Measurements from ENCODE around the gene CLSTN2.

Gene CLSTN2

DNA sequence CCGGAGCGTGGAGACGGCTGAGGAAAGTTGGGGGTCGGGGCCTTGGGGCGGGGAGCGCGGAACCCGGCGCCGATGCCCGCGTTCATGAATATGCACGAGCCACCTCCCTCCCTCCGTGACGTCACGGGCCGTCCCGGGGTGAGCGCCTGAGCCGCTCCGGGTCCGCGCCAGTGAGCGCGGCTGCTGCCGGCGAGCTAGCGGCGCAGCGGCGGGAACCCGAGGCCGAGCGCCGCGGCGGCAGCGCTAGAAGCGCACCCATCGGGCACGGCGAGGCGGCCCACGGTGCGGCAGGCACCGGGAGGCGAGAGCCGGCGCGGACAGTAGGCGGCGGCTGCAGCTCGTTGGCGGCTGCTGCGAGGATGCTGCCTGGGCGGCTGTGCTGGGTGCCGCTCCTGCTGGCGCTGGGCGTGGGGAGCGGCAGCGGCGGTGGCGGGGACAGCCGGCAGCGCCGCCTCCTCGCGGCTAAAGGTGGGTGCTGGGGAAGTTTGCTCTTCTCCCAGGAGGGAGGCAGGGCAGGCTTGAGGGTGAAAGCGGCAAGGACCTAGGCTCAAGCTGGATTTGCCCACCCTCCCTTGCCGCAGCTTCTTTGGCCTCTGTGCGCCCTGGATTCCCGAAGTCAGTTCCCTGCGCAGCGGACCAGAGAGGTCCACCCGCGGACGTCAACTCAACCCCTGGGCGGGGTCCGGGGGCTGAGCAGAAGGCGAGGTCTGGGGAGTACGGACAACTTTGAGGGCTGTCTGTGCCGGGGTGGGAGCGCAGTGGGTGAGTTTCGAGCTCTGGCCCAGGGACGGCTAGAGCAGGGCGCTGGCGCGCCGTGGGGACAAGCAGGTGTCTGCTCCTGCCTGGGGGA, at the start of gene CLSTN2:
Gene CLSTN2, plus strand, starts transcription at position 170 of the 850 bp plus-strand sequence.
- Histone ChIP-seq H3K4me3 (ENCODE audit: low read length) (peak within 1 kb of the TSS; percentile 42), H3K9me3 (ENCODE audit: control insufficient read depth, insufficient read depth, low read length) (no peaks in the 10 kb centered on the region), H3K36me3 (ENCODE audit: control insufficient read depth, insufficient read depth, low read length) (no peaks in the 10 kb centered on the region), H3K27ac (ENCODE audit: low read length) (no peak within 1 kb of the TSS), H3K27me3 (ENCODE audit: control insufficient read depth, insufficient read depth, low read length) (peaks cover 15% of the 10 kb centered on the region), H3K4me1 (ENCODE audit: control insufficient read depth, insufficient read depth, low read length) (peaks cover 1% of the 10 kb centered on the region; the same call in 1 of the 2 replicates)
- WGBS (ENCODE audit: insufficient coverage, insufficient read length) = no CpG with 5 or more reads among the region's 89 CpGs
- DNase-seq (ENCODE audit: low read depth, low spot score) = no peak

DNA sequence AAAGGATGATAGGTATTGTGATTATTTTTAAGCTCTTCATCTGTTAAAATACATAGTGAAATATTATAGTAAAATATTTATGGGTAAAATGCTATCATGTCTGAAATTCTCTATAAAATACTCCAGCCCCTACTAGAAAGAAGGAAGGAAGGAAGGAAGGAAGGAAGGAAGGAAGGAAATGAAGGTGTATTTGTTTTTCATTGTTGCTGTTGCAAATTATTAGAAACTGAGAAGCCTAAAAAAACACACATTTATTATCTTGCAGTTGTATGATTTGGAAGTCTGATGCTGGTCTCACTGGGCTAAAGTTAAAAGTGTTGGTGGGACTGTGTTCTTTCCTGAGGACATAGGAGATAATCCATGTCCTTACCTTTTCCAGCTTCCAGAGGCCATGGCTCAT, 47.6 kb upstream of the CLSTN2 start:
- no peaks in the 10 kb centered on the region for H3K27me3 ChIP-seq (ENCODE audit: control insufficient read depth, insufficient read depth, low read length)
- H3K4me3 ChIP-seq (ENCODE audit: low read length) = no peak overlapping the region
- no peaks in the 10 kb centered on the region for H3K4me1 ChIP-seq (ENCODE audit: control insufficient read depth, insufficient read depth, low read length)
- DNase-seq (ENCODE audit: low read depth, low spot score) = no peak
- H3K9me3 ChIP-seq (ENCODE audit: control insufficient read depth, insufficient read depth, low read length) = no peaks in the 10 kb centered on the region; the same call in 1 of the 2 replicates
- no peaks in the 10 kb centered on the region for H3K36me3 ChIP-seq (ENCODE audit: control insufficient read depth, insufficient read depth, low read length)
- no peak overlapping the region for H3K27ac ChIP-seq (ENCODE audit: low read length)

- no peak overlapping the region for H3K4me3 ChIP-seq (ENCODE audit: low read length)
- no peaks in the 10 kb centered on the region for H3K27me3 ChIP-seq (ENCODE audit: control insufficient read depth, insufficient read depth, low read length)
- H3K27ac ChIP-seq (ENCODE audit: low read length) = no peak overlapping the region
- no CpG with 5 or more reads among the region's 2 CpGs for WGBS (ENCODE audit: insufficient coverage, insufficient read length)
- no peaks in the 10 kb centered on the region for H3K36me3 ChIP-seq (ENCODE audit: control insufficient read depth, insufficient read depth, low read length)
- no peaks in the 10 kb centered on the region for H3K4me1 ChIP-seq (ENCODE audit: control insufficient read depth, insufficient read depth, low read length)
- no peaks in the 10 kb centered on the region; the same call in 1 of the 2 replicates for H3K9me3 ChIP-seq (ENCODE audit: control insufficient read depth, insufficient read depth, low read length)
- DNase-seq (ENCODE audit: low read depth, low spot score) = no peak
Measured at GRCh38 chr3:139888561-139889140, 46.3 kb upstream of the CLSTN2 start.

DNA sequence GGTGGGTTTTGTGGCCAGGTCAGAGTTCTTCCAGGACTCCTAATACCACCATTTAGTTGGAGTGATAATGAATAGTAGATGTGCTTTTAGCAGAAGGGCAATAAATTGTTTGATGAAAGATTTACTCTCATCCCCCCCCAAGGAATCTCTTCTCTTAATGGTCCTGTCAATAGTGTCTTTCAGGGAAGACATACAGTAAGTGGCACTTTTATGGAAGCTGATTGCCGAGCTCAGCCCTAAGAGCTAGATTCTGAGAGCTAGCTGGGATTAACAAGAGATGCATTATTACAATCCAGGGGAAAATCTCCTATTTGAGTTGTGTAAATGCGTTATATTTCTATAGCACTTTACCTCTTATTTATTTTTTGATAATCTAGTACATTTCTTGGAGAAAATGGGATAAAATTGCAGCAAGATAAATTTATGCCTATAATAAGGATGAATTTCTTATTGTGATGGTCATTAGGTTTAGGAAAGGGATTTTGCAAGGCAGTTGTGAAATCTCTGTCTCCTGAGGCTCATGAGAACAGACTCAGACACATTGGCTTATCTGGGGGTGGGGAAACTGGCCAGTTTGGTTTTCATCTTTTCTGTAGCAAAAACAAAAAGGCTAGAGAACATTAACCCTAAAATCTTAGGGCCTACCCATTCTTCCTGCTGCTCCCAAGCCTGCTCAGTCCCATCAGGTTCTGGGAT, 41.6 kb upstream of the CLSTN2 start:
- Histone ChIP-seq H3K4me1 (ENCODE audit: control insufficient read depth, insufficient read depth, low read length) (no peaks in the 10 kb centered on the region), H3K36me3 (ENCODE audit: control insufficient read depth, insufficient read depth, low read length) (no peaks in the 10 kb centered on the region), H3K27me3 (ENCODE audit: control insufficient read depth, insufficient read depth, low read length) (no peaks in the 10 kb centered on the region), H3K4me3 (ENCODE audit: low read length) (no peak overlapping the region), H3K9me3 (ENCODE audit: control insufficient read depth, insufficient read depth, low read length) (no peaks in the 10 kb centered on the region), H3K27ac (ENCODE audit: low read length) (no peak overlapping the region)
- no peak for DNase-seq (ENCODE audit: low read depth, low spot score)
- WGBS (ENCODE audit: insufficient coverage, insufficient read length) = no CpG with 5 or more reads among the region's 2 CpGs

DNA sequence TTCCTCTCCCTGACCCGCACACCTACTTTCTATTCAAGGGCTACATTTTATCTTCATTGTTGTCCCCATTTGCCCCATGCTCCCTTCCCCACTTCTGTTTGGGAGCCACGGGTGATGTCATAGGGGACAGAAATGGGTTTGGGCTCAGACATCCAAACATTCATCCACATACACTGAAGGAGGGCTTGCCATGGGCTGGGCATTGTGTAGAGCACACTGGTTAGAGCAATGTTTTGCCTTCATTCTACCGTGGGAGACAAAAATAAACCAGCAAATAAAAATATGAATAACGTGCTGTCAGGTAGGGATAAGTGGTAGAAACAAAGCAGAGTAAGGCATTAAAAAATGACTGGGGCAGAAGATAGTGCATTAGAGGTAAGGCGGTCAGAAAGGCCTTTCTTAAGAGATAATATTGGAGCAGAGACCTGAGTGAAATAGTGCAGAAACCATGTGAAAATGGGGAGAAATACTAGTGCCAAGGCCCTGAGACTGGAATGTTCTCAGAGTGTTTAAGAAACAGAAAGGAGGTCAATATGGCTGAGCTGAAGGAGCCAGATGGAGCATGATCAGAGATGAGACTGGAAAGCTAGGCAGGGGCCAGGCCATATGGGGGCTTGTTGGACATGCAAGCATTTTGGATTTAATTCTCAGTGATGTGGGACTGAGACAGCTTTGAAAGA, 40.9 kb upstream of the CLSTN2 start:
- DNase-seq (ENCODE audit: low read depth, low spot score) = no peak
- Histone ChIP-seq H3K4me3 (ENCODE audit: low read length) (no peak overlapping the region), H3K36me3 (ENCODE audit: control insufficient read depth, insufficient read depth, low read length) (no peaks in the 10 kb centered on the region), H3K9me3 (ENCODE audit: control insufficient read depth, insufficient read depth, low read length) (no peaks in the 10 kb centered on the region), H3K4me1 (ENCODE audit: control insufficient read depth, insufficient read depth, low read length) (no peaks in the 10 kb centered on the region), H3K27me3 (ENCODE audit: control insufficient read depth, insufficient read depth, low read length) (no peaks in the 10 kb centered on the region), H3K27ac (ENCODE audit: low read length) (no peak overlapping the region)
- WGBS (ENCODE audit: insufficient coverage, insufficient read length) = no CpG with 5 or more reads among the region's 5 CpGs

GRCh38 chr3:139894643-139894989, 40.4 kb upstream of the CLSTN2 start:
- DNase-seq (ENCODE audit: low read depth, low spot score) = no peak
- H3K27ac ChIP-seq (ENCODE audit: low read length) = no peak overlapping the region
- H3K36me3 ChIP-seq (ENCODE audit: control insufficient read depth, insufficient read depth, low read length) = no peaks in the 10 kb centered on the region
- no CpG with 5 or more reads among the region's 1 CpG for WGBS (ENCODE audit: insufficient coverage, insufficient read length)
- H3K4me3 ChIP-seq (ENCODE audit: low read length) = no peak overlapping the region
- no peaks in the 10 kb centered on the region for H3K27me3 ChIP-seq (ENCODE audit: control insufficient read depth, insufficient read depth, low read length)
- H3K9me3 ChIP-seq (ENCODE audit: control insufficient read depth, insufficient read depth, low read length) = no peaks in the 10 kb centered on the region
- no peaks in the 10 kb centered on the region for H3K4me1 ChIP-seq (ENCODE audit: control insufficient read depth, insufficient read depth, low read length)

- Histone ChIP-seq H3K36me3 (ENCODE audit: control insufficient read depth, insufficient read depth, low read length) (no peaks in the 10 kb centered on the region), H3K4me1 (ENCODE audit: control insufficient read depth, insufficient read depth, low read length) (no peaks in the 10 kb centered on the region), H3K9me3 (ENCODE audit: control insufficient read depth, insufficient read depth, low read length) (no peaks in the 10 kb centered on the region), H3K4me3 (ENCODE audit: low read length) (no peak overlapping the region), H3K27me3 (ENCODE audit: control insufficient read depth, insufficient read depth, low read length) (no peaks in the 10 kb centered on the region), H3K27ac (ENCODE audit: low read length) (no peak overlapping the region)
- WGBS (ENCODE audit: insufficient coverage, insufficient read length) = no CpG with 5 or more reads among the region's 5 CpGs
- no peak for DNase-seq (ENCODE audit: low read depth, low spot score)
Measured at GRCh38 chr3:139897759-139898158, 37.2 kb upstream of the CLSTN2 start.

- no peak overlapping the region for H3K27ac ChIP-seq (ENCODE audit: low read length)
- 0 out of 2 replicates have a peak, but pooled peaks cover 1% of the 10 kb centered on the region for H3K4me1 ChIP-seq (ENCODE audit: control insufficient read depth, insufficient read depth, low read length)
- no peaks in the 10 kb centered on the region for H3K36me3 ChIP-seq (ENCODE audit: control insufficient read depth, insufficient read depth, low read length)
- H3K27me3 ChIP-seq (ENCODE audit: control insufficient read depth, insufficient read depth, low read length) = no peaks in the 10 kb centered on the region; the same call in 1 of the 2 replicates
- no peak overlapping the region for H3K4me3 ChIP-seq (ENCODE audit: low read length)
- DNase-seq (ENCODE audit: low read depth, low spot score) = no peak
- WGBS (ENCODE audit: insufficient coverage, insufficient read length) = no CpG with 5 or more reads among the region's 1 CpG
- no peaks in the 10 kb centered on the region for H3K9me3 ChIP-seq (ENCODE audit: control insufficient read depth, insufficient read depth, low read length)
Measured at GRCh38 chr3:139906418-139906817, 28.6 kb upstream of the CLSTN2 start.

GRCh38 chr3:139909811-139910210, 25.2 kb upstream of the CLSTN2 start:
- H3K4me1 ChIP-seq (ENCODE audit: control insufficient read depth, insufficient read depth, low read length) = 0 out of 2 replicates have a peak, but pooled peaks cover 1% of the 10 kb centered on the region
- no peak for DNase-seq (ENCODE audit: low read depth, low spot score)
- WGBS (ENCODE audit: insufficient coverage, insufficient read length) = no CpG with 5 or more reads among the region's 3 CpGs
- H3K27me3 ChIP-seq (ENCODE audit: control insufficient read depth, insufficient read depth, low read length) = no peaks in the 10 kb centered on the region; the same call in 1 of the 2 replicates
- H3K9me3 ChIP-seq (ENCODE audit: control insufficient read depth, insufficient read depth, low read length) = no peaks in the 10 kb centered on the region
- no peak overlapping the region for H3K4me3 ChIP-seq (ENCODE audit: low read length)
- no peaks in the 10 kb centered on the region for H3K36me3 ChIP-seq (ENCODE audit: control insufficient read depth, insufficient read depth, low read length)
- no peak overlapping the region for H3K27ac ChIP-seq (ENCODE audit: low read length)

GRCh38 chr3:139916271-139916670, 18.7 kb upstream of the CLSTN2 start:
- no peaks in the 10 kb centered on the region for H3K36me3 ChIP-seq (ENCODE audit: control insufficient read depth, insufficient read depth, low read length)
- H3K27me3 ChIP-seq (ENCODE audit: control insufficient read depth, insufficient read depth, low read length) = no peaks in the 10 kb centered on the region
- H3K27ac ChIP-seq (ENCODE audit: low read length) = no peak overlapping the region
- DNase-seq (ENCODE audit: low read depth, low spot score) = no peak
- no peaks in the 10 kb centered on the region for H3K9me3 ChIP-seq (ENCODE audit: control insufficient read depth, insufficient read depth, low read length)
- no CpG with 5 or more reads among the region's 2 CpGs for WGBS (ENCODE audit: insufficient coverage, insufficient read length)
- no peaks in the 10 kb centered on the region for H3K4me1 ChIP-seq (ENCODE audit: control insufficient read depth, insufficient read depth, low read length)
- H3K4me3 ChIP-seq (ENCODE audit: low read length) = no peak overlapping the region

All from iPS DF 6.9 (cell line).